Left cardiac atrium (tissue), 4 donors: ENCODE data around the gene PSMC4. TPM values are rescaled to one million over a fixed set of nuclear protein-coding genes. Genes with fewer than 3 reads are reported as not detected.

Experiments used
- ATAC-seq, 2 donors: fragments of 200-7000 bp; cut with Tn5 transposase; one replicate each; pipeline ENCODE4 v1.9.1; 2020; ENCODE audit warnings: mild to moderate bottlenecking in 2 of 2, moderate library complexity in 2 of 2
- DNase-seq: peaks from one replicate; pipeline ENCODE4 v3.0.0-alpha.2; 2020
- intact Hi-C, 2 donors: fragments of 100-400 bp; cut with DNase I; formaldehyde crosslinking; loops; one replicate each; pipeline versions ENCODE4 v1.14.1 to v1.15.1; 2022 to 2023
- total RNA-seq, 2 donors: library from RNA; stranded (reverse); fragmentation: NEBNext Ultra II Directional; extraction: Animal tissue kit (Norgen Biotek cat#: 25700); gene quantifications; one replicate each; pipeline ENCODE4 v1.2.1, GENCODE V29; 2021
- donor health status: DM: no; HTN: yes; CAD: no.
- donor health status: DM: no; HTN: yes; CAD: no; lungs with severe emphysema.
- donor health status: DM: yes; HTN: yes; CAD: no.
- donor health status: Dilated cardiomyopathy.

The PSMC4 gene
- total RNA-seq, 2 donors from 2014 or later: 62.3 to 79.1 TPM

- intact Hi-C loops: no loop called here
- DNase-seq (no peak), ATAC-seq (no peak)
These were observed 55.1 kb downstream of the PSMC4 start for GRCh38 chr19:40025938-40026596.

DNA sequence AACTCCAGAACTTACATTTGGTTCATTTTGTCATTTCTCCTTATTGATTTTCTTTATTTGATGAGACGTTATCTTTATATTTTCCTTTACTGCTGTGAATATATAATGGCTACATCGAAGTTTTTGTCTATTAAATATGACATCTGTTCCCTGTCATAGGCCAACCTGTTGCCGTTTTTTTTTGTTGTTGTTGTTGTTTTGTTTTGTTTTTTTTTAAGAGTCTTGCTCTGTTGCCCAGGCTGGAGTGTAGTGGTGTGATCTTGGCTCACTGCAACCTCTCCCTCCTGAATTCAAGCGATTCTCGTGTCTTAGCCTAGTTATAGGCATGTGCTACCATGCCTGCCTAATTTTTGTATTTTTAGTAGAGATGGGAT, 55.6 kb downstream of the PSMC4 start:
- intact Hi-C loops: no loop called here
- ATAC-seq (no peak), DNase-seq (no peak)

Other genes starting within 250 kb of the PSMC4 start
- not detected for gene CLC, start 233.1 kb upstream of the PSMC4 start, total RNA-seq
- not detected for gene LEUTX, start 192.3 kb upstream of the PSMC4 start, total RNA-seq
- gene DYRK1B, start 137.0 kb upstream of the PSMC4 start, total RNA-seq: 10 to 100 TPM in 1 of 2 donors, 1 to 10 TPM in 1; 7.0 to 14.7 TPM
- gene FBL, start 124.8 kb upstream of the PSMC4 start, total RNA-seq: 10 to 100 TPM; 67.7 to 87.7 TPM
- 10 to 100 TPM; 11.8 to 20.6 TPM for gene FCGBP, start 36.5 kb upstream of the PSMC4 start, total RNA-seq
- 1 to 10 TPM; 5.3 to 6.8 TPM for gene ZNF546, start 25.9 kb downstream of the PSMC4 start, total RNA-seq
- gene ZNF780B, start 85.1 kb downstream of the PSMC4 start, total RNA-seq: 10 to 100 TPM; 27.6 to 28.3 TPM
- gene ZNF780A, start 119.8 kb downstream of the PSMC4 start, total RNA-seq: 10 to 100 TPM; 10.5 to 13.0 TPM
- 10 to 100 TPM; 17.3 to 19.9 TPM for gene MAP3K10, start 220.3 kb downstream of the PSMC4 start, total RNA-seq
- not detected for gene TTC9B, start 247.2 kb downstream of the PSMC4 start, total RNA-seq